ENCODE data around the gene LDB2.

The LDB2 gene

GRCh38 chr4:16685536-16685935 is 212.9 kb downstream of the LDB2 start:
- DNase-seq (ENCODE audit: low spot score): no peak

- no peak for DNase-seq (ENCODE audit: low spot score)
Observed at GRCh38 chr4:16684935-16685334, 213.5 kb downstream of the LDB2 start.

DNA sequence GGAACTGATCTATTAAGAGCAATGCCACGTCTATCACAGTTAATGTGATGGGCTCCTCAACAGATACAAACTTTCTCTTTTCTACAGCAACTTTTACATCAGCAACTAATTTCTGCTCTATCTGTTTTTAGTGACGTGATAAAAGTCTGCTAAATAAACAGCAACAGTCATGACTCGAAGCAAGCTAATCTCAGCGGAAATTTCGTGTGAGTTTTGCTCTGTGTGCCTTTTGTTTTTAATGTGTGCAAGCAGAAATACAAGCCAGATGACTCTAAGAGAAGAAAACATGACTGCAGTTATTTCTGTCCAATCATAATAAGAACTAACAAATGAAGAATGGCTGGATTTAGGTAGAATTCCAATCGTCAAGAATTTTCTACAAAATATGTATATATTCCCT is 214.3 kb downstream of the LDB2 start:
- no peak for DNase-seq (ENCODE audit: low spot score)

GRCh38 chr4:16682975-16683374 is 215.5 kb downstream of the LDB2 start:
- no peak for DNase-seq (ENCODE audit: low spot score)

GRCh38 chr4:16677001-16677944 is 221.2 kb downstream of the LDB2 start:
- no peak for DNase-seq (ENCODE audit: low spot score)

- no peak for DNase-seq (ENCODE audit: low spot score)
Observed at GRCh38 chr4:16676230-16676770, 222.1 kb downstream of the LDB2 start.

DNA sequence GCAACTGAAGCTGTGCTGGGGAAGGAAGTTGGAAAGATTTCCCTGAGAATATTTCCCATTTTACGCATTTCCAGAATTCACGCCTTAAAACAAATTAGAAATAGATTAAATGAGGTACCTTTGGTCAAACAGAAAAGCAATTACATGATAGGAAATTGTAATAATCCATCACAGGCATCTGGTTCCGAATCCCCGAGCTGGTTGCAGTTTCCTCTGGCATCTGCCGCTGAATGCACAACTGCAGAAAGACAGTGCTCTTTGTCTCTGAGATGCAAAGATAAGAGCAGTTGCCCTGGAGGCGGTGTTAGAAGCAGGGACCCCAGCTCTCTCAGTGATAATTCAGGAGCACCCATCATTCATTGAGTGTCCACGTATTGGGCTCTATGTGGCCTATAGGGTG is 224.4 kb downstream of the LDB2 start:
- no peak for DNase-seq (ENCODE audit: low spot score)

GRCh38 chr4:16672421-16672820 is 226.0 kb downstream of the LDB2 start:
- no peak for DNase-seq (ENCODE audit: low spot score)

DNA sequence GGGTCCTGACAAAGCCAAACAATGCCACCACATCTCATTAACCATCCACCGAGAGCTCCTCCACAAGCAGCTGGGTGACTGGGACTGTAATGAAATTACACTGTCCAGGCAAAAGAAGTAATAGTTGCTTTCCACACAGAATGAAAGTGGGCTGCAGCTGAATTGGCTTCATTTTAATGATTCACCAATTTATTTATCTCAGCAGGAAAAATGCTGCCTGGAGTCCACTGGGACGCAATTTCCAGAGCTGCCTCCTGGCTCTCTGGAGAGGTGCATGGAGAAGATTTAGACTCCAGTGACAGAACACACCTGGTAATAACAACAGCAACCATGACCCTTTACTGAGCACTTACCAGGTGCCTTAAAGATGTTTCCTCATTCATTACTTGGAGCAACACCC is 226.7 kb downstream of the LDB2 start:
- DNase-seq (ENCODE audit: low spot score): no peak

DNA sequence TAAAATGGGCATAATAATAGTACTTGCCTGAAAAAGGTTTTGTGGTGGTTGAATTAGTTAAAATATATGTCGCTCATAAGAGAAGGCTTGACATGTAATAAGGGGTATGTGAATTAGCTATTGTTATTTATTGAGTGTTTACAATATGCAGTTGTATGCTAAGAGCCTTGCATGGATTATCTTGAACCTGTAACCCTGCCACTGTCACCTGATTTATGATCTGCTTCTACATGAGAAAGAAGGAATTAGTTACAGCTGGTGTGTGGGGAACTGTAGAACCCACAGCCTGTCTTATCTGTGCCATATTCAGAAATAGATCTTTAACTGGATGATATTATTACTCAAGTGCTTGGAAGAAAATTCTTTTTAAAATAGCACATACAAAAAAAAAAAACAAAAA is 227.7 kb downstream of the LDB2 start:
- no peak for DNase-seq (ENCODE audit: low spot score)

DNA sequence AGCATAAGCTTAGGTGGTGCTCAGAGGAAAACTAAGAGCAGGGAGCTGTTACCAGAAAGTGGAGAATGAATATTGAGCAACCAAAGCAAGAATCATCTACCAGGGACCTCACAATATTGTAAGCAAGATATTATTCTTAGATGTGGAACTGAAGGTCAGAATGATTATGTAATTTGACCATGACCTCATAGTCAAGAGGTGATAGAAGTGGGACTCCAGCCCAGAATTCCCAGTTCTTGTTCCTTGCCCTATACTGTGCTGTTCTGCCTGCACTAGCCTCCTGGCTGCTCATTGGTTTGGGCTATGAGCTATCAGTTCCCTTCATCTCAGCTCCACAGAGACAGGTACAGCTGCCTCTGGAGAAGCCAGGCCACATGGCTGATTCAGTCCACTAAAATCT is 229.4 kb downstream of the LDB2 start:
- no peak for DNase-seq (ENCODE audit: low spot score)

DNA sequence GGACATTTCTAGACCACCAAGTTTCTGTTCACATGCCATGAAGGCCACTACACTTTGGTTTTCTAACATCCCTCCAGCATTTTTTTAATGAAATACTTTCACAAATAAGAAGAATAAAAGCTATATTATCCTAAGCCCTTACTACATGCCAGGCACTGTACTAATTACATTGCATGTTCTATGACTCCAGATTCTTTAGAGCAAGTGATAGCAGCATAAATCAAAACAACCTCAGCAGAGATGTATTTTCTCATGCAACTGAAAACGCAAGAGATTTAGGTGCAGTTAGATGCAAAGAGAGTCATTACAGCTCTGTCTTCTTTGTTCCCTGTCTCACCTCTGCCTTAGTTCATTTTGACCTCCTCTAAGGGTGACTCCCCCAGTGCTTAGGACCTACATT is 230.0 kb downstream of the LDB2 start:
- DNase-seq (ENCODE audit: low spot score): no peak

DNA sequence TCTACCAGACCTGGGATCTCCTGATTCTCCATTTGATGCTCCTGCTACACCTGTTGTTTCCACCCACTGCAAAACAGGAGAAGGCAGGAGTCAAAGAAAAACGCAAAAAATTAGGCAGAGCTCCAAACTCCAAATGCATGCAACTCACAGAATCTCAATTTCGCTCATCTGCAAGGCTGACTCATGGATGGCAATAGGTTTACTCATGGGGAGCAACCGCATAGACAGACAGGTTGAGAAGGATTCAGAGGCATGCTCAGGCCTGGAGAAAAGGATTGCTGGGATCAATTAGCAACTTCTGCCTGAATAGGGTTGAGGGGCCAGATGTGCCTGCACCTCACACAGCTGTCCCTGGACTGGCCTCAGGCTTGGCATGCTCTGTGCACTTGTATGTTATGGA is 231.0 kb downstream of the LDB2 start:
- DNase-seq (ENCODE audit: low spot score): no peak

- DNase-seq (ENCODE audit: low spot score): no peak
Observed at GRCh38 chr4:16665942-16666551, 232.4 kb downstream of the LDB2 start.

DNA sequence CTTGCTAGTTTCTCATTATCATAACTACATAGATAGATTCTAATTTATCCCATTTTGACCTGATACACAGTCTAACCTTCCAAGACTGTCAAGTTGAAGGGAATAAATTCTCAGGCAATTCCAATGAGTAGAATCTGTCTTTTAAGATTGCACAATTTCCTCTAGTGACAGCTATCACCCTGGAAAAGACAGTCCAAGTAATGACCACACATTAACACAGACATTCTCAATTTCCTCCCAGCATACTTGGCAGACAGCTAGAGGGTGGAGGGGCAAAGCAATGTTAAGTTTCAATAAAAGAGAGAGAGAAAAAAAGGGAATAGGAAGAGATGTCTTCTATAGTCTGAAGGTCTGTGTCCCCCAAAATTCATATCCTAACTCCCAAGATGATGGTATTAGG is 234.7 kb downstream of the LDB2 start:
- DNase-seq (ENCODE audit: low spot score): no peak

DNA sequence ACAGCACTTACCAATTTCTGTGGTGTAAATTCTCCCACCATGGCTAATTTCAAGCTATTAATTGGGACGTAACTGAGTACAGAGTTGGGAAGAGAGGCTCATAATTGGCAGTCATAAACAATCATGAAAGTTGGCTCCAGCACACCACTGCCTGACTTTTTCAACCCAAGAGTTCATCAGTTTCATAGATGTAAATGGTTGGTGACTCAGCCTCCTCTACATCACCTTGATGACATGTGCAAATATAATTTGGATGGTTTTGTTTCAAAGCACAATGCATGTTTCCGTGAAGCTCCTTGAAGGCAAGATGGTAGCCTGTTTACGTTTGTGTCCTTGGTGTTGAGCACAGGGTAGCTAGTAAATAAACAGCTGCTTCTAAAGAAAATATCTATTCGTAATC is 235.1 kb downstream of the LDB2 start:
- no peak for DNase-seq (ENCODE audit: low spot score)

DNA sequence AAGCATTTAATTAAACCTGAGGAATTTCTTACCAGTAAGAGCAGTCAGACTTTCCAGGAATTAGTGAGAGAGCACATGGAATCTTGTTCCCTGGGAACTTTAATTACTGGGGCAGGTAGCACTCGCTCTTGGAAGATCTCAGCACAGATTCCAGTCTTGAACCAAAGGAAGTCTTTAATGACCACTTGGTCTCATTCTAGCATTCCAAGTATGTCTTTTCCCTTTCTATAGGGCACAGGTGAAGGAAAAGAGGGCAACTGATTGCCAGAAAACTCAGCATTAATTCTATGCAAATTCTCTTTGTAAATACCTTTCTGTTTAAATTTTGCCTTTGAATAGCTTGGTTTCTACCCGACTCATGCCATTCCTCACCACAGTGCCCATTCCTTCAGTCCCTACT is 236.6 kb downstream of the LDB2 start:
- DNase-seq (ENCODE audit: low spot score): no peak

DNA sequence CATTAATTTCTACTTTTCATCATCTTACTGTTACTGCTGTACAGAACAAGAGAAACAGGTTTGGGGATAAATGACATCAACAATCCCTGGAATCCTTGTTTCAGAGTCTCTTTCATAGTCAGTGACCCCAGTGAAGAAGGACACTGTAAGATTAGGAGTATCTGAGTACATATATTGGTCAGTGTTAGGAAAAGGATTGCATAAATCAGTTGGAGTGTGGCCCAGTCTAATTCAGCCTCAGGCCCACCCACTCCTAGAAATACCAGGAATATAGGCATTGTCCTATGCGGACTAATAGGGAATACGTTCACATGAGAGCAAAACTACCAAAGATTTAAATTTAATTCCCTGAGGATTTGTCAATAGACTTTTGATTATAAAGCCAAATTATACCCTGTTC is 237.8 kb downstream of the LDB2 start:
- DNase-seq (ENCODE audit: low spot score): no peak

GRCh38 chr4:16659694-16660093 is 238.8 kb downstream of the LDB2 start:
- DNase-seq (ENCODE audit: low spot score): no peak

DNA sequence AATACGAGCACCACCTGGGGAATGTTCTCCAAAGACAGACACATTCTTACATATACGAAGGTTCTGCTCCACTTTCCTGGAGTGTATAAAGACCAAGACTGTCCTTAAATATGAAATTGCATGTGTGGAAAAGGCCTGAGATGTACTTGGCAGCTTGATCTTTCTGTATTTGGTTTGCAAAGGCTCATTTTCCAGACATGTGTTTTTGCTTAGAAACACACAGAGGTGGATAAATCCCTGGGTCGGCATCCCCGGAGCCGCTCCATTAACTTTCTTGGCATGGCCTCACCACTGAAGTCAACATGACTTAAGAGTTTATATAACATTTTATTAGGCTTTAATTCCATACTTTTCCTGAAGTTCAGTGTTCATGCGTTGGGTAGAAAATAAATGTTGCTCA is 239.4 kb downstream of the LDB2 start:
- DNase-seq (ENCODE audit: low spot score): no peak

DNA sequence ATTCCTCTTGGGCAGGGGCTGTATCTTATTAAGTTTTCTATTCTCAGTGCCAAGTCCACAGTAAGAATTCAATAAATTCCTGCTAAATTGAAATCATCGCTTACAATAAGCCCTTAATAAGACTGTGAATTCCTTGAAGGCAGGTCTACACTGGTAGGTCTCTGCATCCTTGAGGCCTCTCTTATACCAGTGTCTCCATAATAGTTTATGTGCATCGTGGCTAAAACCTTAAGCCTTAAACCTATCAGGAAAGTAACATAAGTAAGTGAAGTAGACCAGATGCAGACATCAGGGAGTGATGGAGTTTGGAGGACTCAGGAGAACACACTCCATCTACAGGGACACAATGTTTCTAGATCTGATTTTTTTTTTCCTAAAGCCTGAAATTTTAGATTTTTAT is 240.3 kb downstream of the LDB2 start:
- DNase-seq (ENCODE audit: low spot score): no peak

DNA sequence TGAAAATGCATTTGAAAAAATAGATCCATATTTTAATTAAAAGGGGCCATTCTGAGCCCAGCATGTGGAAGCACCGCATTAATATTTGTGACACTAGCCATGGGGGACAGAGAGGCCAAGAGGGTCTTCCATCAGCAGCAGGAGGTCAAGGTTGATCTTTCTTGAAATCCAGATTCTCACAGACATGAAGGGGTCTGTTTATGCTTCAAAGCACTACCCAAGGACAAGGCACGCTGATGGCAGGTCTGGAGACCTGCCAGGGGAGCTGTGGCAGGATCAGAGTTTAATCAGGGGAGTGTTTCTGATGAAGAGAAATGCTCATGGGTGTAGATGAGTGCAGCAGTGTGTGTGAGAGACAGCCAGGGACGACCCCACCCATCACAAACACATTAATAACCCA is 243.3 kb downstream of the LDB2 start:
- no peak for DNase-seq (ENCODE audit: low spot score)

- no peak for DNase-seq (ENCODE audit: low spot score)
Observed at GRCh38 chr4:16652732-16653305, 245.6 kb downstream of the LDB2 start.
